A549 (cell line): ENCODE results near the gene HOXB9. TPM values are rescaled to one million over a fixed set of nuclear protein-coding genes. Genes with fewer than 3 reads are reported as not detected.

ENCODE experiments used
- ATAC-seq, 2 experiments: fragments of 200-7000 bp in 1 of 2; fragments of >200 bp in 1 of 2; cut with Nextera tagmentation in 1 of 2; cut with Tn5 transposase in 1 of 2; 3 replicates each; pipeline versions ENCODE4 v1.8.0 to v1.9.1; 2018 to 2020; ENCODE audit warnings: mild to moderate bottlenecking in 1 of 2, moderate library complexity in 1 of 2
- CTCF ChIA-PET: fragments of 300-600 bp; sonication (Branson Sonifier 250); formaldehyde crosslinking; extraction: SDS; loops from one replicate; lab custom pipeline; 2021; ENCODE audit warnings: antibody characterized with exemption, inconsistent platforms; lab: Yijun Ruan, JAX
- POLR2A ChIA-PET: fragments of 350-600 bp; formaldehyde crosslinking; extraction: SDS; loops from one replicate; lab custom pipeline; 2021; ENCODE audit warnings: antibody characterized with exemption, inconsistent platforms; lab: Yijun Ruan, JAX
- DNase-seq, 2 experiments: peaks; one replicate each; pipeline versions ENCODE4 v3.0.0 to v3.0.0-alpha.2; 2011 to 2016; ENCODE audit warnings: low read depth in 1 of 2, low spot score in 1 of 2
- FAIRE-seq: peaks from 2 replicates; lab custom pipeline; 2011; peaks lifted over from hg19 to GRCh38; lab: Jason Lieb, UNC
- H3K27ac ChIP-seq, 2 experiments: fragments of >200 bp; sonication (Bioruptor Twin); formaldehyde crosslinking; 3 replicates each; pipeline ENCODE4 v1.5.1; 2016 to 2017
- H3K4me1 ChIP-seq: fragments of >200 bp; sonication (Bioruptor Twin); formaldehyde crosslinking; 3 replicates; pipeline ENCODE4 v1.6.1; 2016
- H3K4me2 ChIP-seq: fragments of >200 bp; sonication (Bioruptor Twin); formaldehyde crosslinking; 3 replicates; pipeline ENCODE4 v1.6.1; 2016
- H3K4me3 ChIP-seq: fragments of >200 bp; sonication (Bioruptor Twin); formaldehyde crosslinking; 3 replicates; pipeline ENCODE4 v1.5.1; 2016
- H3K9me3 ChIP-seq: fragments of >200 bp; sonication (Bioruptor Twin); formaldehyde crosslinking; 3 replicates; pipeline ENCODE4 v1.6.1; 2016
- CEBPB ChIP-seq, 2 experiments: fragments of >200 bp in 1 of 2; sonication (Bioruptor Twin) in 1 of 2; formaldehyde crosslinking in 1 of 2; IDR thresholded peaks; 2 replicates each; pipeline ENCODE4 v1.6.1; 2012 to 2016
- CHD2 ChIP-seq: fragments of 150-350 bp; IDR thresholded peaks from 2 replicates; pipeline ENCODE4 v1.6.1; 2014; ENCODE audit warnings: low read length; ENCODE audit not compliant: partially characterized antibody
- CHD4 ChIP-seq: fragments of 200-600 bp; sonication (generic); IDR thresholded peaks from 2 replicates; pipeline ENCODE4 v1.6.1; 2016; ENCODE audit warnings: antibody characterized with exemption, mild to moderate bottlenecking, borderline replicate concordance
- ESRRA ChIP-seq: fragments of 150-350 bp; IDR thresholded peaks from 2 replicates; pipeline ENCODE4 v1.6.1; 2014; ENCODE audit warnings: mild to moderate bottlenecking, low read length, borderline replicate concordance
- HDAC2 ChIP-seq: fragments of 200-600 bp; sonication (generic); IDR thresholded peaks from 2 replicates; pipeline ENCODE4 v1.6.1; 2016
- HOXB5 ChIP-seq: fragments of 250-450 bp; sonication (Bioruptor Pico); IDR thresholded peaks from 2 replicates; pipeline ENCODE4 v1.5.0; 2020; ENCODE audit warnings: mild to moderate bottlenecking, moderate library complexity
- JUN ChIP-seq, 2 experiments: fragments of >200 bp; sonication (Bioruptor Twin); formaldehyde crosslinking; IDR thresholded peaks; 2 replicates in 1 of 2; 3 replicates in 1 of 2; pipeline ENCODE4 v1.6.1; 2016 to 2017
- JUNB ChIP-seq: fragments of >200 bp; sonication (Bioruptor Twin); formaldehyde crosslinking; IDR thresholded peaks from 2 replicates; pipeline ENCODE4 v1.6.1; 2016
- KDM1A ChIP-seq: fragments of 200-600 bp; sonication (generic); IDR thresholded peaks from 2 replicates; pipeline ENCODE4 v1.6.1; 2016; ENCODE audit warnings: low read depth, mild to moderate bottlenecking
- MAFK ChIP-seq: fragments of 450-650 bp; IDR thresholded peaks from 2 replicates; pipeline ENCODE4 v1.6.1; 2014; ENCODE audit not compliant: partially characterized antibody
- MYC ChIP-seq: IDR thresholded peaks from 2 replicates; pipeline ENCODE4 v1.6.1; 2012; ENCODE audit warnings: mild to moderate bottlenecking, inconsistent platforms, low read length, improper control_type of control experiment, borderline replicate concordance
- POLR2A ChIP-seq: IDR thresholded peaks from 2 replicates; pipeline ENCODE4 v1.6.1; 2012; ENCODE audit warnings: mild to moderate bottlenecking, low read length
- RNF2 ChIP-seq: fragments of 200-600 bp; sonication (generic); IDR thresholded peaks from 2 replicates; pipeline ENCODE4 v1.6.1; 2016; ENCODE audit warnings: low read depth, mild to moderate bottlenecking, antibody characterized with exemption, moderate library complexity, borderline replicate concordance
- SMC3 ChIP-seq: fragments of >200 bp; sonication (Bioruptor Twin); formaldehyde crosslinking; IDR thresholded peaks from 3 replicates; pipeline ENCODE4 v1.6.1; 2018; ENCODE audit warnings: inconsistent platforms
- ZFP36 ChIP-seq: fragments of 450-650 bp; IDR thresholded peaks from 2 replicates; pipeline ENCODE4 v1.6.1; 2014; ENCODE audit warnings: borderline replicate concordance; ENCODE audit not compliant: partially characterized antibody
- WGBS: methylation state at CpG from one replicate; pipeline ENCODE4 v1.1.6; 2017; ENCODE audit errors: missing lambda C conversion rate; 5-methylcytosine and 5-hydroxymethylcytosine counted together
- polyA plus RNA-seq, 4 experiments: library from polyadenylated mRNA; depleted of rRNA in 3 of 4; stranded (reverse); fragments of >200 nt; fragmentation: RNase III in 1 of 4; extraction: RNeasy Plus Mini Kit Qiagen cat#74134 plus additional on column Dnase treatment in 1 of 4; gene quantifications; 2 replicates in 3 of 4; 3 replicates in 1 of 4; pipeline ENCODE4 v1.2.3, GENCODE V29; 2011 to 2017
- TF ChIP-seq, protein P1 (sequence below): IDR thresholded peaks from 2 replicates; pipeline ENCODE4 v1.6.1; 2012
- TF ChIP-seq, protein P2 (sequence below): fragments of >200 bp; sonication (Bioruptor Twin); formaldehyde crosslinking; IDR thresholded peaks from 3 replicates; pipeline ENCODE4 v1.6.1; 2016
- TF ChIP-seq, protein P3 (sequence below): IDR thresholded peaks from 2 replicates; pipeline ENCODE4 v1.6.1; 2012; ENCODE audit warnings: low read depth, borderline replicate concordance
- TF ChIP-seq, protein P4 (sequence below): fragments of 200-600 bp; sonication (generic); IDR thresholded peaks from 2 replicates; pipeline ENCODE4 v1.6.1; 2016; ENCODE audit warnings: antibody characterized with exemption, mild to moderate bottlenecking, moderate library complexity
- TF ChIP-seq, protein P5 (sequence below): fragments of 150-350 bp; IDR thresholded peaks from 2 replicates; pipeline ENCODE4 v1.6.1; 2014; ENCODE audit warnings: low read depth, mild to moderate bottlenecking, low read length

HOXB9 gene
- polyA plus RNA-seq, 2 of the 4 experiments (the other 2 are of a cell fraction), result 5.6 to 24.6 TPM

DNA sequence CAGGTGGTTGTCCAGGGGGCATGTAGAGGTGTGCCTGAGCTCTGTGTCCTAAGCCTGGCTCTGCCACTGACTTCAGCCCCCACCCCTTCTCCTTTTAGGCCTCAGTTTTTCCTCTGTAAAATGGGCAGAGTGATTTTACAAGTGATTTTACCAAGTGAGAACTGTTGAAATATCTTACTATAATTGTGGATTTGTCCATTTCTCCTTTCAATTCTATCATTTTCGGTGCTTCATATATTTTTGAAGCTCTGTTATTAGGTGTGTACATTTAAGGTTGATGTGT, 21.7 kb upstream of the HOXB9 start:
- Histone ChIP-seq H3K4me3 (peak overlapping the region; percentile 74), H3K4me2 (peak overlapping the region; percentile 68), H3K9me3 (no peaks in the 10 kb centered on the region), H3K27ac (peak overlapping the region; percentile 92 to 95), H3K4me1 (peaks cover 24% of the 10 kb centered on the region)
- peak; percentile 95 for TF ChIP-seq KDM1A
- no peak for TF ChIP-seq SMC3
- no peak for TF ChIP-seq CHD2
- TF ChIP-seq ZFP36, result no peak
- no peak for TF ChIP-seq HOXB5 (CRISPR knock-in tag)
- TF ChIP-seq ESRRA, result no peak
- no peak for TF ChIP-seq JUNB
- TF ChIP-seq CHD4, result 0 out of 2 replicates have a peak, but pooled peaks have one; percentile 83
- no peak for TF ChIP-seq MYC
- peak; percentile 76; the same call in 1 of the 2 replicates for TF ChIP-seq HDAC2
- ChIA-PET POLR2A (no interaction called here), CTCF (interaction anchor here (0.6 to 3.6 kb wide), 8 partner anchors 12 to 456 kb away, joined by 3 to 34 read pairs (median 8); partner anchors contain the start of gene HOXB9)
- FAIRE-seq (no peak), ATAC-seq (no peak; a peak in 2 of 6 replicates), DNase-seq (no peak)
- 47% methylated on average over 1 of the region's 1 CpG for WGBS

DNA sequence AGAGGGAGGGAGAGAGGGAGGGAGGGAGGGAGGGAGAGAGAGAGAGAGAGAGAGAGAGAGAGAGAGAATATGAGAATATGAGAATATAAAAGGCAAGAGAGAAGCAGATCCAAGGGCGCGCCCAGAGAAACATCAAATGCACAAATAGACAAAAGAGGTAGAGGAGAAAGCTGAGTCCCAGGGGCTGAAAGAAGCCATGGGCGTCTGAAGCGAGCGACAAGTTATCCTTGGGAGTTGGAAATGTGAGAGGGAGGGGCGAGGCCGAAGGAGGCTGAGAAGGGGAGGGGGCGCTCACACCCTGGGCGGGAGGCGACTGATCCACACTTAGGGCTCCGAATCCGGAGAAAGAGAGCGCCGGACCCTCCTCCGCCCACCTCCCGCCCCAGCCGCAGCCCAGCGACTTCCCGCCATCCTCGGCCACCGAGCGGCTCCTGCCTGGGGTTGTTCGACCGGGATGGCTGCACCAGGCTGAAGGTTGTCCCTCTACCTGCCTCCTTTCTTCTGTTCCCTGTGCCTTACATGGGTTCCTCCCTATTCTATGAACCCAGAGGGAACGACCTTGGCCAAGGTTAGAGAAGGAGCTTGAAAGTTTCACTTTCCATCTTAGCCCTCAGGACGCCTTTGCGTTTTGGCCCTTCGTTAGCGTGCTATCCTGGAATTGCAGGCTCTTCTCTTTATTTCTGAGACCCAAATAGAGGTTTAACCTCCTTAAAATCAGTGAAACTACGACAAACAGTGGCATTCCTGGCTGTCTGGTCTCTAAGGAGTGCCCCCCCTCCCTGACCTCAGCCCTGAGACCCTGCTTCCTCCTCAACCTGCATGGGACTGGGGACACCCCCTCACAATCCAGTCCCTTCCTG, 21.2 kb upstream of the HOXB9 start:
- POLR2A ChIA-PET, result interaction anchor here (0.5 to 0.7 kb wide), 2 partner anchors 43 to 453 kb away, joined by 4 to 5 read pairs; no protein-coding TSS in a partner anchor
- Histone ChIP-seq H3K27ac (peak overlapping the region; percentile 92 to 95), H3K4me3 (peak overlapping the region; percentile 74), H3K4me1 (peaks cover 29% of the 10 kb centered on the region), H3K4me2 (peak overlapping the region; percentile 68), H3K9me3 (no peaks in the 10 kb centered on the region)
- no peak for TF ChIP-seq CHD4
- TF ChIP-seq, protein P1, sequence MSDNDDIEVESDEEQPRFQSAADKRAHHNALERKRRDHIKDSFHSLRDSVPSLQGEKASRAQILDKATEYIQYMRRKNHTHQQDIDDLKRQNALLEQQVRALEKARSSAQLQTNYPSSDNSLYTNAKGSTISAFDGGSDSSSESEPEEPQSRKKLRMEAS, result peak; percentile 13; the same call in 1 of the 2 replicates
- TF ChIP-seq, protein P2, sequence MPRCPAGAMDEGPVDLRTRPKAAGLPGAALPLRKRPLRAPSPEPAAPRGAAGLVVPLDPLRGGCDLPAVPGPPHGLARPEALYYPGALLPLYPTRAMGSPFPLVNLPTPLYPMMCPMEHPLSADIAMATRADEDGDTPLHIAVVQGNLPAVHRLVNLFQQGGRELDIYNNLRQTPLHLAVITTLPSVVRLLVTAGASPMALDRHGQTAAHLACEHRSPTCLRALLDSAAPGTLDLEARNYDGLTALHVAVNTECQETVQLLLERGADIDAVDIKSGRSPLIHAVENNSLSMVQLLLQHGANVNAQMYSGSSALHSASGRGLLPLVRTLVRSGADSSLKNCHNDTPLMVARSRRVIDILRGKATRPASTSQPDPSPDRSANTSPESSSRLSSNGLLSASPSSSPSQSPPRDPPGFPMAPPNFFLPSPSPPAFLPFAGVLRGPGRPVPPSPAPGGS, result no peak; the same call in 2 of the 3 replicates
- no peak for TF ChIP-seq ZFP36
- no peak for TF ChIP-seq CEBPB (IDR thresholded peaks at IDR 0.05)
- no peak for TF ChIP-seq SMC3
- no peak for TF ChIP-seq RNF2
- no peak for TF ChIP-seq MAFK
- TF ChIP-seq, protein P3, sequence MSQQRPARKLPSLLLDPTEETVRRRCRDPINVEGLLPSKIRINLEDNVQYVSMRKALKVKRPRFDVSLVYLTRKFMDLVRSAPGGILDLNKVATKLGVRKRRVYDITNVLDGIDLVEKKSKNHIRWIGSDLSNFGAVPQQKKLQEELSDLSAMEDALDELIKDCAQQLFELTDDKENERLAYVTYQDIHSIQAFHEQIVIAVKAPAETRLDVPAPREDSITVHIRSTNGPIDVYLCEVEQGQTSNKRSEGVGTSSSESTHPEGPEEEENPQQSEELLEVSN, result no peak
- TF ChIP-seq ESRRA, result 0 out of 2 replicates have a peak, but pooled peaks have one; percentile 69
- peak in 1 of 2 experiments; percentile 34; a peak in 1 of 5 replicates for TF ChIP-seq JUN (IDR thresholded peaks at IDR 0.05)
- TF ChIP-seq POLR2A, result 0 out of 2 replicates have a peak, but pooled peaks have one; percentile 11
- TF ChIP-seq, protein P4, sequence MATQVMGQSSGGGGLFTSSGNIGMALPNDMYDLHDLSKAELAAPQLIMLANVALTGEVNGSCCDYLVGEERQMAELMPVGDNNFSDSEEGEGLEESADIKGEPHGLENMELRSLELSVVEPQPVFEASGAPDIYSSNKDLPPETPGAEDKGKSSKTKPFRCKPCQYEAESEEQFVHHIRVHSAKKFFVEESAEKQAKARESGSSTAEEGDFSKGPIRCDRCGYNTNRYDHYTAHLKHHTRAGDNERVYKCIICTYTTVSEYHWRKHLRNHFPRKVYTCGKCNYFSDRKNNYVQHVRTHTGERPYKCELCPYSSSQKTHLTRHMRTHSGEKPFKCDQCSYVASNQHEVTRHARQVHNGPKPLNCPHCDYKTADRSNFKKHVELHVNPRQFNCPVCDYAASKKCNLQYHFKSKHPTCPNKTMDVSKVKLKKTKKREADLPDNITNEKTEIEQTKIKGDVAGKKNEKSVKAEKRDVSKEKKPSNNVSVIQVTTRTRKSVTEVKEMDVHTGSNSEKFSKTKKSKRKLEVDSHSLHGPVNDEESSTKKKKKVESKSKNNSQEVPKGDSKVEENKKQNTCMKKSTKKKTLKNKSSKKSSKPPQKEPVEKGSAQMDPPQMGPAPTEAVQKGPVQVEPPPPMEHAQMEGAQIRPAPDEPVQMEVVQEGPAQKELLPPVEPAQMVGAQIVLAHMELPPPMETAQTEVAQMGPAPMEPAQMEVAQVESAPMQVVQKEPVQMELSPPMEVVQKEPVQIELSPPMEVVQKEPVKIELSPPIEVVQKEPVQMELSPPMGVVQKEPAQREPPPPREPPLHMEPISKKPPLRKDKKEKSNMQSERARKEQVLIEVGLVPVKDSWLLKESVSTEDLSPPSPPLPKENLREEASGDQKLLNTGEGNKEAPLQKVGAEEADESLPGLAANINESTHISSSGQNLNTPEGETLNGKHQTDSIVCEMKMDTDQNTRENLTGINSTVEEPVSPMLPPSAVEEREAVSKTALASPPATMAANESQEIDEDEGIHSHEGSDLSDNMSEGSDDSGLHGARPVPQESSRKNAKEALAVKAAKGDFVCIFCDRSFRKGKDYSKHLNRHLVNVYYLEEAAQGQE, result no peak
- TF ChIP-seq, protein P5, sequence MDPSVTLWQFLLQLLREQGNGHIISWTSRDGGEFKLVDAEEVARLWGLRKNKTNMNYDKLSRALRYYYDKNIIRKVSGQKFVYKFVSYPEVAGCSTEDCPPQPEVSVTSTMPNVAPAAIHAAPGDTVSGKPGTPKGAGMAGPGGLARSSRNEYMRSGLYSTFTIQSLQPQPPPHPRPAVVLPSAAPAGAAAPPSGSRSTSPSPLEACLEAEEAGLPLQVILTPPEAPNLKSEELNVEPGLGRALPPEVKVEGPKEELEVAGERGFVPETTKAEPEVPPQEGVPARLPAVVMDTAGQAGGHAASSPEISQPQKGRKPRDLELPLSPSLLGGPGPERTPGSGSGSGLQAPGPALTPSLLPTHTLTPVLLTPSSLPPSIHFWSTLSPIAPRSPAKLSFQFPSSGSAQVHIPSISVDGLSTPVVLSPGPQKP, result no peak
- FAIRE-seq (peak; percentile 67), ATAC-seq (peak; percentile 52 to 59), DNase-seq (peak; percentile 63 to 71)
- CTCF ChIA-PET, result interaction anchor here (0.6 to 3.6 kb wide), 9 partner anchors 12 to 455 kb away, joined by 3 to 34 read pairs (median 8); partner anchors contain the start of gene HOXB9
- WGBS, result 16% methylated on average over 28 of the region's 30 CpGs
